Activated naive CD8-positive, alpha-beta T cell (primary cell): ENCODE measurements around the gene PHACTR1.

Experiments used
- H3K27ac Mint-ChIP-seq: one replicate; pipeline ENCODE4 v1.8.0; 2021; ENCODE audit warnings: mixed read lengths
- H3K27me3 Mint-ChIP-seq: one replicate; pipeline ENCODE4 v1.8.0; 2021; ENCODE audit warnings: mixed read lengths
- H3K36me3 Mint-ChIP-seq: one replicate; pipeline ENCODE4 v1.8.0; 2021; ENCODE audit warnings: mixed read lengths
- H3K4me1 Mint-ChIP-seq: one replicate; pipeline ENCODE4 v1.8.0; 2021; ENCODE audit warnings: low read depth, mixed read lengths
- H3K4me3 Mint-ChIP-seq: one replicate; pipeline ENCODE4 v1.8.0; 2021; ENCODE audit warnings: mild to moderate bottlenecking, mixed read lengths
- H3K9me3 Mint-ChIP-seq: one replicate; pipeline ENCODE4 v1.8.0; 2021; ENCODE audit warnings: low read depth, mixed read lengths

PHACTR1 gene

DNA sequence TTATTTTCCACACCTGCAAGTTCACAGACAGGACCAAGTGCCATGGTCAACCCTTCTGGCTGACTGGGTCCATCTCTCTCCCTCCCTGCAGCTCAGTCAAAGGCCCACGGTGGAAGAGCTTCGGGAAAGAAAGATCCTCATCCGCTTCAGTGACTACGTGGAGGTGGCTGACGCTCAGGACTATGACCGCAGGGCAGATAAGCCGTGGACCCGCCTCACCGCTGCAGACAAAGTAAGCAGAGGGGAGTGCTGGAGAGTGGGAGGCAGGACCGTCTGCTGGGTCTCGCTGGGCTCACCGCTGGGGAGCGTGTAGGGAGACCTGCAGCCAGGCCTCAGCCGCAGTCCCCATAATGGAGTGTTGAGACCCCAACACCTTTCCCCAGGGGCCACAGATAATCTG lies 566.8 kb downstream of the PHACTR1 start:
- Mint-ChIP-seq H3K36me3 (peaks cover 12% of the 10 kb centered on the region), H3K9me3 (peaks cover 9% of the 10 kb centered on the region), H3K4me1 (peaks cover 6% of the 10 kb centered on the region), H3K4me3 (no peak overlapping the region), H3K27ac (no peak overlapping the region), H3K27me3 (no peaks in the 10 kb centered on the region)

DNA sequence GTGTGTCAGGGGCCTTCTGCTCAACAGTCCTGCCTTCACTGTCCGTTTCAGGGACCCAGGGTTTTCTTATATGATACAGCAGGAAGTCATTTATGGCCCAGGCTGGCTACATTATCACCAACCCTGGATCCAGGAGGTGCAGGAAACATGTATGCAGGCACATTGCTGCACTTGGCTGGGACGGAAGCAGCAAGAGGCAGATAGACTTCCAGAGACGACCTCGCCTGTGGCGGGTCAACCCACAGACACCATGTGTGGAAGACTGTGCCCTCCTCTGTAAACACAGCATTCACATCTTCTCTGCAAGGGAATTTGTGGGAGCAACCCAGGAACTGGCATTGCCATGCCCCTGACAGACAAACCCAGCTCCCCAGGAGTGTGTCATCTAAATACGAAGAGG lies 568.1 kb downstream of the PHACTR1 start:
- Mint-ChIP-seq H3K36me3 (peaks cover 12% of the 10 kb centered on the region), H3K27ac (no peak overlapping the region), H3K4me3 (no peak overlapping the region), H3K27me3 (no peaks in the 10 kb centered on the region), H3K9me3 (peaks cover 9% of the 10 kb centered on the region), H3K4me1 (peaks cover 6% of the 10 kb centered on the region)

DNA sequence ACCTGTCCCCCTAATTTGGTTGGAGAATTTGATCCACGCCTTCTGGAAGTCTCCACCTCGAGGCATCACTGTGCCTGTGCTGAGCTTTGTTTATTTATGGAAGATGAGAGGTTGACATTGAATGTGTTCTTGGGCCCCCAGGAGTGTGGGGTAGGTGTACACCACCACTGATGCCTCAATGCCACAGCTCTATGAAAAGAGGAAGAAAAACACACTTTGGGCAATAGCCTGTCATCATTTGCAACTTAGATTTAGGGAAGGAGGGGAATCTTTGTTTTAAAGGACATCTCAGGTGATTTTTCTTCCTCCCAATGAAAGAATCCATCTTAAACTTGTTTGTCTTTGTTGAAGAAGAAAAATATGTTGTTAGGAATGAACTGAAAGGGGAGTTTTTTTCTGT lies 569.1 kb downstream of the PHACTR1 start:
- Mint-ChIP-seq H3K27ac (no peak overlapping the region), H3K4me1 (no peaks in the 10 kb centered on the region), H3K36me3 (peaks cover 17% of the 10 kb centered on the region), H3K4me3 (no peak overlapping the region), H3K27me3 (no peaks in the 10 kb centered on the region), H3K9me3 (peaks cover 9% of the 10 kb centered on the region)

DNA sequence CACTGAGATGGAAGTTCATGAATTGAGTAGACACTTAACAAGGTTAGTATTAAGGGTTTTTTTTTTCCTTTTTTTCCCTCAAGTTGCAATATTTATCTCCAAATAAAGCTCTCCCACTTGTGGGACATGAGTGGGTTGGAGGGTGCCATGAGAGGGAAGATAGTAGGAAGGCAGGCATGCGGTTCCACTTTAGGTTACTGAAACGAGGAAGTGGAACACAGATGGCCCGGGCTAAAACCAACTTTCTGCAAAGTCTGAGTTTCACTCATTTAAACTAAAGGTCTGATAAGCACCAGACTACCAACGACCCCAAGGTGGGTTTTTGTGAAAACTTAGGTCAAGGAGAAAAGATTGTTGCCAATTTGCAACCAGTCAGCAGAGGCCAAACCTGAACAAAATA lies 569.6 kb downstream of the PHACTR1 start:
- H3K27me3 Mint-ChIP-seq: no peaks in the 10 kb centered on the region
- H3K9me3 Mint-ChIP-seq: peaks cover 9% of the 10 kb centered on the region
- no peaks in the 10 kb centered on the region for H3K4me1 Mint-ChIP-seq
- H3K36me3 Mint-ChIP-seq: peaks cover 17% of the 10 kb centered on the region
- H3K4me3 Mint-ChIP-seq: no peak overlapping the region
- no peak overlapping the region for H3K27ac Mint-ChIP-seq

DNA sequence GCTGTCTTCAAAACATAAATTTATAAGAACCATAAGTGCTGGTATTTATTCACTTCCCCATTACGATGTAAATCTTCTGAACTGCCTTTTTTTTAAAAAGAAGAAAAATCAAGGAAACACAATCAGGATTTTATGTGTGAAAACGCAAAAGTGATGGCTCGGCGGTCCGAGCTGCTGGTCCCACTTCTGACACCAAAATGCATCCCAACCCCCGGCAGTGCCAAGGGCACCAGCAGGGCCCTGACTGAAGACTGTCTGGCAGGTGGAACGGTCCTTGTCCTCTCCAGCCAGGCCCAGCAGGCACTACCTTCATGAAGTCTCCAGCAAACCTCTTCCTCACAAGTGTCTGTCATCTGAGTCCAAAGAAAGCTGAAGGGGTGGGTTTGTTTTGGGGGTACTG lies 570.5 kb downstream of the PHACTR1 start:
- H3K27me3 Mint-ChIP-seq: no peaks in the 10 kb centered on the region
- peaks cover 9% of the 10 kb centered on the region for H3K9me3 Mint-ChIP-seq
- H3K4me3 Mint-ChIP-seq: no peak overlapping the region
- H3K36me3 Mint-ChIP-seq: peaks cover 17% of the 10 kb centered on the region
- no peak overlapping the region for H3K27ac Mint-ChIP-seq
- no peaks in the 10 kb centered on the region for H3K4me1 Mint-ChIP-seq

DNA sequence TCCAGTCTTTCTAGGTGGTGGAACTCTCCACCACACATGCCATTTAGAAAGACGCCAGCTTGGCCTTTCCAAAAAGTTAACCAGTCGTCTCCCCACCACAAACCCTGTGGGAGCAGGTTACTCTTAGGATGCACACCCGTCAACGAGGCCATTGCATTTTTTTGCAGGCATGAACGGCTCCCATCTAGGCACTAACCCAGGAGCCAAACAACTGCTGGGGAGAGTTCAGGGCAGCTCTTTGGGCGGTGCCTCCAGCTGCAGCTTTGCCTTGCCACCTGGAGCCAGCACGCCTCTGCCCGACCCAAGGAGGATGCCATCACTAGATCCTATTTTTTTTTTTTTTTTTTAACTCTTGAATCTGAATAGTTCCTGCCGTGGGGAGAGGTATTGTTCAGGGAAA lies 571.9 kb downstream of the PHACTR1 start:
- H3K36me3 Mint-ChIP-seq: peaks cover 24% of the 10 kb centered on the region
- H3K27ac Mint-ChIP-seq: no peak overlapping the region
- H3K9me3 Mint-ChIP-seq: peaks cover 9% of the 10 kb centered on the region
- no peak overlapping the region for H3K4me3 Mint-ChIP-seq
- H3K27me3 Mint-ChIP-seq: no peaks in the 10 kb centered on the region
- H3K4me1 Mint-ChIP-seq: no peaks in the 10 kb centered on the region

DNA sequence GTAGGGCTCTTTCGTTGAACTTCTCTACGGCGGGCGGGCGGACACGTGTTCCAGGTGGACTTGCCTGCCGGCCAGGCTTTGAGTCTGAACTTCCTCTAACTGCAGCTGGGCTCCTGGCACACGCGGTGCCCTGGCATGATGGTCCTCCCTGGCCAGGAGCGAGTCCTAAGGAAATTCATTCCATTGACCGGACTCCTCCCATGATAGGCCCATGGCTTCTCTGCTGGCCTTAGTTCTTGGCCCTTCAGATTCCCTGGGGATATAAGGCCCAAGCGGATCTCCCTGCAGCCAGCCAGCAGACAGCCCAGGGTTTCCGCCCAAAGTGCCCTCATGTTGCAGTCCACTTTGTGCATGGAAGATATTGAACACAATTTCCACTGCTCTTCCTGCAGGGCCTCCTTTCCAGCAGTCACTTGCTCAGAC lies 572.4 kb downstream of the PHACTR1 start:
- Mint-ChIP-seq H3K9me3 (peaks cover 9% of the 10 kb centered on the region), H3K4me3 (no peak overlapping the region), H3K27me3 (no peaks in the 10 kb centered on the region), H3K4me1 (no peaks in the 10 kb centered on the region), H3K27ac (no peak overlapping the region), H3K36me3 (peaks cover 27% of the 10 kb centered on the region)

DNA sequence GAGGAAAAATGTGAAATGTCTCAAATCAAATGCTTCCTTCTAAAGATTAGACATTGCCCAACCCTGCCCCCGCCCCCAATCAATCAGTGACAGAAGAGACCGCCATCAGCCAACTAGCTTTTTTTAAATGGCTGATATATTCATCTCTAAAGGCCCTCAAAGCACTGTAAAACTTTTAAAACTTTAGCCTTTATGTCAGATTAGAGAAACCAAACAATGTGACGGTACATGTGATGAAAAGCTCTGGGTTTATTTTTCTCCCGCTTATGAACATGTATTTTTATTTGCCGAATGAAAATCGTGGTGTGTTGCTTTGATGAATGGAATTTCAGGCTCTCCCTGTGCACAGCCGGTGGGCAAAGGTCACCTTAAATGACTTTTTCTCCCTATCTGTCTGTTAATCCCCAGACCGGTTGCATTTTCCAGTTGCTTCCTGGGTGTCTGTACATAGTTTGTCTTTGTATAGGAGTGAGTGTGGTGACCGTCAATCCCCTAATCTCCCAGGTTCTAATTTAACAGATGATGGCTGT lies 573.3 kb downstream of the PHACTR1 start:
- no peak overlapping the region for H3K4me3 Mint-ChIP-seq
- H3K27me3 Mint-ChIP-seq: no peaks in the 10 kb centered on the region
- H3K4me1 Mint-ChIP-seq: no peaks in the 10 kb centered on the region
- H3K36me3 Mint-ChIP-seq: peaks cover 34% of the 10 kb centered on the region
- H3K9me3 Mint-ChIP-seq: peaks cover 9% of the 10 kb centered on the region
- no peak overlapping the region for H3K27ac Mint-ChIP-seq

DNA sequence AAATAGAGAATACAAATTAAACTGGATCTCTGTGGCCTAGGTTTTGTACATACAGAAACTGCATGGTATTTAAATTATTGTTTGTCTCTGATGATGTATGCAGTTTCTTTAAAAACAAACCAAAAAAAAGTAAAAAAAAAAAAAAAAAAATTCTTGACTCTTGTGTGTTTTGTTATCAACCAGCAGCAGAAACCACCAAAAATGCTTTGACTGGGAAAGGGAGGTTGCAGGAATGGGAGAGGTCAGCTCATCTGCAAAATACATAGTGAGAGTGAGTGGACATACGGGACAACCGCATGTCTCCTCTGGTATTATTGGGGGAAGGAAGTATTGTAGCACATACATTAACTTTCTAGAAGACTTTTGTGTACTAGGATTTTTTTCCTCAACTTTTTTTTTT lies 573.8 kb downstream of the PHACTR1 start:
- Mint-ChIP-seq H3K4me3 (no peak overlapping the region), H3K27ac (no peak overlapping the region), H3K36me3 (peaks cover 39% of the 10 kb centered on the region), H3K27me3 (no peaks in the 10 kb centered on the region), H3K9me3 (peaks cover 9% of the 10 kb centered on the region), H3K4me1 (no peaks in the 10 kb centered on the region)

DNA sequence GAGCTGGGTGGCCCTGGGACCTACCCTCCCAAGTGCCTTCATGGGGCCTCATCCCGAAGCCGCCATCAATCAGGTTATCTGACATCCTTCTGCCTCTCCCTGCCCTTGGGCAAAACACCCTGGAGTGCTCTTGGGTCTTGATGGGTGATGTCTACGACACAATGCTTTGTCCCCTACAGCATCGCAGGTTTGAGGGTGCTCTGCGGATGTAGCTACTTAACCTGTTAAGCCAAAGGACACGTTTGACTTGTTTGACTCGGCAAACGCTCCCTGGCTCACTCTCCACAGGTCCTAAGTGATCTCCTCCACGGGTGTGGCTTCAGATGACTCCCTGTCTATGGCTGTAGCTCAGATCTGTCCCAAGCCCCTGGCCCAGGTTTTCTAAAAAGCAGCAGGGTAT lies 576.2 kb downstream of the PHACTR1 start:
- no peak overlapping the region for H3K27ac Mint-ChIP-seq
- H3K4me1 Mint-ChIP-seq: no peaks in the 10 kb centered on the region
- H3K4me3 Mint-ChIP-seq: no peak overlapping the region
- no peaks in the 10 kb centered on the region for H3K9me3 Mint-ChIP-seq
- H3K36me3 Mint-ChIP-seq: peaks cover 29% of the 10 kb centered on the region
- H3K27me3 Mint-ChIP-seq: no peaks in the 10 kb centered on the region

DNA sequence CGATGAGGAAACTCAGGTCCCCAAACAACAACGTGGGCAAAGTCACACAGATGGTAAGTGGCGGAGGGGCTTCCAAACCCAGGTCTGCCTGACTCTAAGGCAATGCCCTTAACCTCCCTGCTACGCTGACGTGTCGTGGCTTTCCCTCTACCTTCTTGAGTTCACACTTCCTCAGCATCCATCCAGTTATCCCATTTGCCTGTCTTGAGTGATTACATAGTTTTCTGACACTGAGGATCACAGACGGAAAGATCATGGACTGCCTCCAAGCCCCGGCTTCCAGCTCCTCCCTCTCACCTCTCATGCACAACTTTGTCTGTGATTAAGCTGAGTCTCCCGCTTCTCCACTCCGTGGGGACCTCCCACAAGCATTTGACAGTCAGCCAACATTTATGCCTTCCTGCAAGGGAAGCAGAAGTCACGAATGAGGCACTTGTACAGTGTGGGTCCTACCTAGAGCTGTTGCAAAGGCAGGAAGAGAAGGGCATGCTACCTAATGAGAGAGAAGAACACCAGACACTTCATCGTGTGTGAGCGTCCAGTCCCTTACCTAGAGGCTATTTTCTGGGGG lies 578.0 kb downstream of the PHACTR1 start:
- H3K9me3 Mint-ChIP-seq: no peaks in the 10 kb centered on the region
- H3K27me3 Mint-ChIP-seq: no peaks in the 10 kb centered on the region
- peaks cover 35% of the 10 kb centered on the region for H3K36me3 Mint-ChIP-seq
- no peaks in the 10 kb centered on the region for H3K4me1 Mint-ChIP-seq
- no peak overlapping the region for H3K27ac Mint-ChIP-seq
- no peak overlapping the region for H3K4me3 Mint-ChIP-seq

DNA sequence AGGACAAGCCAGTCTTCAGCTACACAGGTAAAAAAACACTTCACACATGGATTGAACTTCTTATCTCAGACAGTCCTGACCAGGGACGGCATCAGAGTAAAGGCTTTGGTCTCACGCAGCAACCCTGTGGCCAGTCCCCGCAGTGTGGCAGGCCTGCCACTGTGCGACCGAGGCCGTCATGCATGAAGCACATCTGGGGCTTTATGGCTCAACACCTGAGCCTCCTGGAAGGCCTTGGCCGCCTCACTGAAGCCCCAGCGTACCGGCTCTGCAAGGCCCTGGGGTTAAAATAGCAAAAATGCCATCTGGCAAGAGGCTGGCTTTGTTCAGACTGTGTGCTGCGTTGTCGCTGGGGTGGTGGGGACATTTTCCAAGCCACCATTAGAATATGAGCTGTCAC lies 579.0 kb downstream of the PHACTR1 start:
- Mint-ChIP-seq H3K4me3 (no peak overlapping the region), H3K9me3 (no peaks in the 10 kb centered on the region), H3K27ac (no peak overlapping the region), H3K27me3 (no peaks in the 10 kb centered on the region), H3K36me3 (peaks cover 30% of the 10 kb centered on the region), H3K4me1 (no peaks in the 10 kb centered on the region)

DNA sequence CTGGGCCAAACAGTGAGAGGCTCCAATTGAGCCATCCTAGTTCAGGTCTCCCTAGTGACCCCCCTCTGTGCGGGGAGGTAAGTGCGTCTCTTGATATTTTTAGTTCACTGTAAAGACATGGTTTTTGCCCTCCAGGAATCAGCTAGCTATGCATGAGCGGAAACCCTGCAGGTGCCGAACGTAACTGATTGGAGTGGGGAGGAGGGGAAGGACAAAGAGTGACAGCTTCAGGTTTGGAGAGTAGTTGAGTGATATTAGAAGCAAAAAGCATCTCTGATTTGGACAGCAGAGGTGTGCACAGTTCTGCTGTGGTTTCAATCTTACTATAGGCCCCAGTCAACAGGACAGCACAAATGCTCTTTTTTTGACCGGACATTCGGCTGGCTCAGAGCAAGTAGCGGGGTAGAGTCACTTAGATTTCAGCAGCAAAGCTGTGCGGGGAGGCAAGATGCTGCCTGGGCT lies 580.0 kb downstream of the PHACTR1 start:
- no peaks in the 10 kb centered on the region for H3K9me3 Mint-ChIP-seq
- H3K4me3 Mint-ChIP-seq: no peak overlapping the region
- no peaks in the 10 kb centered on the region for H3K4me1 Mint-ChIP-seq
- no peak overlapping the region for H3K27ac Mint-ChIP-seq
- no peaks in the 10 kb centered on the region for H3K27me3 Mint-ChIP-seq
- peaks cover 30% of the 10 kb centered on the region for H3K36me3 Mint-ChIP-seq

DNA sequence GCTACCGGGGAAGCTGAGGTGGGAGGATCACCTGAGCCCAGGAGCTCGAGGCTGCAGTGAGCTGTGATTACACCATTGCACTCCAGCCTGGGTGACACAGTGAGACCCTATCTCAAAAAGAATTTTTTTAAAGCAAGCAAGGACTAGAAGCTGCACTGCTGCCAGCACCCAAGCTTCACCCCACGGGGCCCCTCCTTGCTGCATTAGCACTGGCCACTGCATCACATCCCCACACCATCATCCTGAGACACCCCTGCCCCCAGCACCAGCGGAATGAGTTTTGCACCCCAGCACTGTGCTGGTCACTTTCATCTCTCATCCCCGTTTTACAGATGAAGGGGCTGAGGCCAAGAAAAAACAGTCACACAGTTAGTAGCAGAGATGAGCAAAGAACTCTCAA lies 580.8 kb downstream of the PHACTR1 start:
- Mint-ChIP-seq H3K27me3 (no peaks in the 10 kb centered on the region), H3K9me3 (no peaks in the 10 kb centered on the region), H3K36me3 (peaks cover 30% of the 10 kb centered on the region), H3K27ac (no peak overlapping the region), H3K4me3 (no peak overlapping the region), H3K4me1 (no peaks in the 10 kb centered on the region)

DNA sequence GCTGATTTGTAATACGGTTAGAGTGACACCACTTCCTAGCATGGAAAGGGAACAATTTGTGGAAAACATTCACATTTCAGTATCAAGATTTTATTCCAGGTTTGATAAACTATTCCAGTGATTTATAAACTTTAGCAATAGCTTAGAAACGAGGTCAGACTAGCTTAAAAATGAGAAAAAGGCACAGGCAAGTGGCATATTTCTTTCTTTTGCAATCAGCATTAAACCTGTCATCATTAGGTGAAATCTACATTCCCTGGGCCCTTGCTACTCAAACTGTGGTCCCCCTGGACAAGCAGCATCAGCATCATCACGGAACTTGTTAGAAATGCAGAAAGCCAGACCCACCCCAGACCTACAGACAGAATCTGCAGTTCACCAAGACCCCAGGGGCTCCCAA lies 581.9 kb downstream of the PHACTR1 start:
- H3K27me3 Mint-ChIP-seq: no peaks in the 10 kb centered on the region
- H3K27ac Mint-ChIP-seq: no peak overlapping the region
- peaks cover 31% of the 10 kb centered on the region for H3K36me3 Mint-ChIP-seq
- no peaks in the 10 kb centered on the region for H3K9me3 Mint-ChIP-seq
- H3K4me3 Mint-ChIP-seq: no peak overlapping the region
- peaks cover 10% of the 10 kb centered on the region for H3K4me1 Mint-ChIP-seq

DNA sequence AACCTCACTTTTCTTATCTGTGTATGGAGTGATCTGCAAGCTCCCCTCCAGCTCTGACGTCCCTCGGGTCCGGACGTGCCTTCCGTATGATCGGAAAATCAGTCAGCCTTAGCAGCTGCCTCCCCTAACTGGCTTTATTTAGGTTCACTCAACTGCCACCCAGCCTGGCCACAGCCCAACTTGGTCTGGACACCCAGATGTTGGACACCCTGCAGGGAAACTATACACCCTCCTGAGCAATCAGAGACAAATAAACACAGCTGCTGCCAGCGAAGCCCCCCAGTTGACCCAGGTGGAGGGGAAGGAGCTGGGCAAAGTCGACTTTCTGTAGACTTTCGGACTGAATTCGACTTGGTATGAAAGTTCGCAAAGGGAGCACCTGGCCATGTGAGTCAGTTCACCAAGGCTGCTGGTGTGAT lies 582.8 kb downstream of the PHACTR1 start:
- H3K4me1 Mint-ChIP-seq: peaks cover 15% of the 10 kb centered on the region
- no peaks in the 10 kb centered on the region for H3K27me3 Mint-ChIP-seq
- H3K27ac Mint-ChIP-seq: no peak overlapping the region
- H3K36me3 Mint-ChIP-seq: peaks cover 25% of the 10 kb centered on the region
- H3K4me3 Mint-ChIP-seq: no peak overlapping the region
- no peaks in the 10 kb centered on the region for H3K9me3 Mint-ChIP-seq
